Eye (tissue), 1 donor: ENCODE data around the gene GEMIN7.
"Not testable (repeated sequence)": the region's sequence is repeated elsewhere in the genome, so short reads cannot be mapped to it uniquely, and the experiment has no call there.

ENCODE experiments used
- DNase-seq: peaks from one replicate; pipeline ENCODE4 v3.0.0-alpha.2; 2015

The GEMIN7 gene

DNA sequence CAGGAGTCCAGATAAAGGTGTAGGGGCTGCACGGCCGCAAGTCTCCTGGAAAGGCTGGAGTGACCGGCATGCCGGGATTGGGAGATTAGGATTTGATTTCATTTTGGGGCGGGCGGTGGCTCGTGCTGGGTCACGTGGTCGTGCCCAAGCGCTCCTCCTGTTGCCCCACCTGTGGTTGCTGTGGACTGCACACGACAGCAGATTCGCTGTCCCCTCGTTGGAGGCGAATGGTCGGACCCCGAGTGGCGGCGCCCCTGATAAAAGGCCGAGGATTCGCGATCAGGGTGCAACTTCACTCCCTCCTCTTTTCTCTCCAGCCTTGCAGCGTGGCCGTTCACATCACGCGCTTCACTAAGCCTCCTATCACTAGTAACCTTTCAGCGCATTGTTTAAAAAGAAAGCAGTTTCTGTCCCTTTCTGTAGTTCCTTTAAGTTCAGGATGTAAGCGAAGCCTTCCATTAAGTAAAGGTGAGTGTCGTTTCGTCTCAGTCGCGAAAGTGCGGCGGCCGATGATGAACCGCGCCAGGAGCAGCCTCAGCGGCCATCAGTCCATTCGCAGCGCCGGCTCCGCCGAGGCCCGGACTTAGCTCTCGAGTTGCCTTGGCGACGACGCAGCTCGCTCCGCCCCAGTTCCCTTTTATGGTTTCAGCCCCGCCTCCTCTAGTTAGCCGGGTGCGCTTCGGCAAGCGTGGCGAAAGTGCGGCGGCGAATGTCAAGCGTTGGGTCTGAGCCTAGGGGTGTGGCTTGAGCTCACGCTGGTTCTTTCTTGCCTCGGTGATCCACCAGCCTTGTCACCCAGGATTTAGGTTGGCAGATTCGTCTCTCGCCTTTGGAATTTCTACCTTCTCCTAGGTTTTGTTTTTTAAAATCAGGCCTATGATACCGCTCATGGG lies 12.2 kb downstream of the GEMIN7 start:
- peak; percentile 100 for DNase-seq

GRCh38 chr19:45092747-45093678 lies 14.0 kb downstream of the GEMIN7 start, which contains the start of gene PPP1R37:
Gene PPP1R37 (plus strand): TSS chr19:45093179. CDS start chr19:45093326, 147 bp downstream.
- peak; percentile 99 for DNase-seq

DNA sequence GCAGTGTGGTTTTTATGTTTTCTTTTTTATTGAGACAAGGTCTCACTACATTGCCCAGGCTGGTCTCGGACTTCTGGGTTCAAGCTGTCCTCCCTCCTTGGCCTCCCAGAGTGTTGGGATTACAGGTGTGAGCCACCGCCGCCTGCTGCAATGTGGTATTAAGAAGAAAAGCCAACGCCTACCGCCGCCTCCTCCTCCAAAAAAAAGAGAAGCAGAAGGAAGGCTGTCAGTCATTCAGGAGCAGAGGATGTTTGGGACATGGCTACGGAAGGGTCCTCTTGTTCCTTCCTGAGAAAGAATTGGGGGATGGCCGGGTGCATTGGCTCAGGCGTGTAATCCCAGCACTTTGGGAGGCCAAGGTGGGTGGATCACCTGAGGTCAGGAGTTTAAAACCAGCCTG lies 15.1 kb downstream of the GEMIN7 start:
- no peak for DNase-seq

- no peak for DNase-seq
These were observed 15.6 kb downstream of the GEMIN7 start for GRCh38 chr19:45094707-45095106.

GRCh38 chr19:45095496-45096413 lies 16.7 kb downstream of the GEMIN7 start:
- no peak for DNase-seq

DNA sequence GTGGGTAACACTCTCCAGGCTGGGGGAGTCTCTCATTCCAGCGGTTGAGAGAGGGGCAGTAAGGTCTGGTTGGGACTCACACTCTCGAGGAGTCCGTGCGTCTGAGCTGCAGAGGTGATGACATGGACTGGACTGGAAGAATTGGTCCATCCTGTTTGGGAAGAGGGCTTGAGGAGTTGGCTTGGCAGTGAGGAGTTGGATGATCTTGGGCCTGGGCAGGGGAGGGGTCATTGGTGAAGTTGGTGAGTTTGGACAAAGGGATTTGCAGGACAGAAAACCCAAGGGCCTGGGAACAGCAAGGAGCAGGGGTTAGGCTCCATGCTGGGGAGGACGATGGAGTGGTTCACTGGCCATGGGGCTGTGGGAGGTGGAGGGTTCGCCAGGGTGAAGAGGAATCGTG lies 17.6 kb downstream of the GEMIN7 start:
- DNase-seq = no peak

- no peak for DNase-seq
These were observed 18.4 kb downstream of the GEMIN7 start for GRCh38 chr19:45097450-45097775.

DNA sequence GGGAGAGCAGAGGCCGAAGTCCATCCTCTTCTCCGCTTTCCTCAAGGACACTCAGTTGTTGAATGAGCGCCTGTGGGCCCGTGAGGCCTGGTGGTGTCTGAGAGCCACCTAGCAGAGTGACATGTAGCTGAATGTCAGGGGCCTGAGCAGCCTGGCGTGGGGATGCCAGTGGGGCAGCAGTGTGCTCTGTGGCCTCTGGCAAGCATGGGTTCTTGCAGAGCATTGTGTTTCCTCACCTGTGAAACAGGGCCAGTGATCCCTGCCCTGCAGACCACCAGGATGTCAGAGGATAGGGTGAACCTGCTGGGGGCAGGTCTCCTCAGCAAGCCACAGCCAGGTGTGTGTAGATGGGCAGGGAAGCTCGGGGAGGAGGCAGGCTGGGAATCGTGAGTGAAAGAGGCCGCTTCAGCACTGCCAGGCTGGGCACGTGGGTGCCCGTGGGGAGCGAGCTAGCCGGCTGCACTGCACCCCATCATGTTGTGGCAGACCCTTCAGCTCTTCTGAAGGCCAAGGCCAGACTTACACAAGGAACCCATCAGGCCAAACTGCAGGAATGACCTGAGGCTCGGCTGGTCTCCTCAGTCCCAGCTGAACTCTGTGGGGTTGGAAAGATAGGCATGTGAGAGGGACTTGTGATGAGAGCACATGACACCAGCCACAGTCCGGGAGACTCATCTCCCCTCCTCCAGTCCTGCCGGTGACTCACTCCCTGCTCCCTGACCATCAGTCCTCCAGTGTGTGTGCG lies 18.9 kb downstream of the GEMIN7 start:
- no peak for DNase-seq

DNA sequence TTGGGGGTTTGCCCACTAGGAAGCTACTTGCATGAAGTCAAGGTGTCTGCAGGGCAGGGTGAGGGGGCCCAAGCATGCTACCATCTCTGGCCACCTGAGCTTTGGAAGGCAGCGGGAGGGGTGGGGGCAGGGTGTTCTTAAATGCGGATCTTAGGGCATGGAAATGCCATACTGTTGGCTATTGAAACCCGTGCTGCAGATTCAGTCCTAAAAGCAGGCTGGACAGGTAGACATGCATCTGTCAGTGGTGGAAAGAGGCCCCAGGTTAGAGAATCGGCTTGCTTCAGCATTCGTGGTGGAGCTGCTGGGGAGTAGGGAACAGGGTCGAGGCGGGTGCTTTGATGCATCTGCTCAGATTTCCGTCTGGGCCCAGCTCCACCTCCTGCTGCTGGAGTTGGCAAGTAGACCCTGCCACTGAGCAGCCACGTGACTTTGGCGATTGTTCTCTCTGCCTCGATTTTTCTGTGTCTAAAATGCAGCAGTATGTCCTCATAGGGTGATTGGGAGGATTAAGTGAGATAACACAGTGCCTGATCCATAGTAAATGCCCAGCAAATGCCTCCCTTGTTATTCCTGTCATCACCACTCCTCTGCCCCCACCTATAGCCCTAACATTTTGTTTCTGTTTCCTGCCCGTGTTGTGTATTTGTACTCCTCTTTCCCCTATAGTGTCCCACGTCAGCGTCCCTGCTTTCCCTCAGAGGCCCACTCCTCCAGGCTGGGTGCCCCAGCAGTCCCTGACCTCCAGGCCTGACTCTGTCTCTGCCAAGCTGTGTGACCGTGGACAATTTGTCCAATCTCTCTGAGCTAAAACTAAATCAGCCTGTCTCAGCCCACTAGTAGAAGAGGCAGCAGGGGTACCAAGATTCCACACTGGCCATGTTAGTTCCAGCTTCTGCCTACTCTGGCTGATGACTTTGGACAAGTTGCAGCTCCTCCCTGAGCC lies 19.7 kb downstream of the GEMIN7 start:
- no peak for DNase-seq

DNA sequence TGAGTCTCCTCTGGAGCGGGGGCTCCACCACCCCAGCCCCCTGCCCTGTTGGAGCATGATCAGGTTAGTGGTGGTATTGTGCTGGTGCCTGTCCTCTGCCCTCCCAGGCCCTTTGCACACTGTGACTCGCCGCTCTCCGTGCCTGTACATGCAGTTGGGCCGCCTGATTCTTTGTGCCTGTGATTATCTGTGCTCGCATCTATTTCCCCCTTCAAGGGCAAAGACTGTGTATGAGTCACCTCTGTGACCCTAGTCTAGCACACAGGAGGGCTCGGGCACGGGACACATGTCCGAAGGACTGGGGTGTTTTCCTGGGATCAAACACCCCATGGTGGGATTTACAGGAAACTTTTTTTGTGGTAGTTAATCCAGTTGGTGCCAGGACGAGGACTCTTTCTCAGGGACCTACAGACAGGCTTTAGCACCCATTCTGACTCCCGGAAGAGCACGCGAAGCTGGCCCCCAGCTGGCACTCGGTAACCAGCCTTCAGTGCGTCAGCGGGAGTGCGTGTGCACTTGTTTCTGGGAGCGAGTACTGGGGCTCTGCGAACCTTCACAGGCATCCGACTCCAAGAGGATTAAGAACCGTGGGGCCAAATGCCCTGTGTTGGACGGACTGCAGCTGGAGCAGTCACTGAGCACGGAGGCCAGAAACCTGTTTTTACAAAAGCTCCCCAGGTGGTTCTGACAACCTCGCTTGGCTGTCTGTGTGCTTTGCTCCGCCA lies 20.6 kb downstream of the GEMIN7 start:
- DNase-seq = peak; percentile 52

DNA sequence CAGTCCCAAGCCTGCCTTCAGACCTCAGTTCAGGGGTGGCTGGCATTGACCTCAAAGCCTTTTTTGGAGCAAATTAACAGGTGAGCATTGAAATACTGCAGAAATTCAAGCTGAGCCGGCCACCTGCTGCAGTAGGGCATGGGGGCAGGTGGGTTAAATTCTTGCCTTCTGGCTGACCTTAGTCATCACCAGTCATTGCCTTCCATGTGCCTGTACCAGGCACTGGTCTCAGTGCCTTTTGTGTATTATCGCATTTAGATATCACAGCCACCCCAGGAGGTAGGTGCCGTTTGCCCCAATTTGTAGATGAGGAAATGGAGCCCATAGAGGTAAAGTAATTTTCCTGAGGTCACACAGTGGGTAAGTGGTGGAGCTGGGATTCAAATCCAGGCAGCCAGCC lies 21.1 kb downstream of the GEMIN7 start:
- no peak for DNase-seq

- peak; percentile 74 for DNase-seq
These were observed 21.8 kb downstream of the GEMIN7 start for GRCh38 chr19:45100846-45101252.

- no peak for DNase-seq
These were observed 22.7 kb downstream of the GEMIN7 start for GRCh38 chr19:45101806-45102205.

- no peak for DNase-seq
These were observed 23.4 kb downstream of the GEMIN7 start for GRCh38 chr19:45102481-45102880.

DNA sequence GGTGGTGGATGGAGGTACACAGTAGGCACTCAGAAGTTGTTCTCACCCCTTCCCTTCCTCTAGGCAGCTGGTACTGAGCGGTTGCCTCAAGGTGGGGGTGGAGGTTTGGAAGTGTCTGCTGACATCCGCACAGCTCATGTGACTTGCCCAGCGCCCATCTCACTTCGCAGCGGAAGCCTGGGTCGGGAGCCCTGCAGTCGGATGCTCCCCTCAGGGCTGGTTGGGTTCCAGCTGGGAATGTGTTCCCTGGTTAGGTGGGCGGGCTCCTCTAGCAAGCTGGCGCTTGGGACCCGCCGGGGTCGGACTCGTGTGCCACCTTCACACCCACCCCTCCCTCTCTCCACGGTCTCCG lies 24.1 kb downstream of the GEMIN7 start:
- DNase-seq = peak; percentile 48

DNA sequence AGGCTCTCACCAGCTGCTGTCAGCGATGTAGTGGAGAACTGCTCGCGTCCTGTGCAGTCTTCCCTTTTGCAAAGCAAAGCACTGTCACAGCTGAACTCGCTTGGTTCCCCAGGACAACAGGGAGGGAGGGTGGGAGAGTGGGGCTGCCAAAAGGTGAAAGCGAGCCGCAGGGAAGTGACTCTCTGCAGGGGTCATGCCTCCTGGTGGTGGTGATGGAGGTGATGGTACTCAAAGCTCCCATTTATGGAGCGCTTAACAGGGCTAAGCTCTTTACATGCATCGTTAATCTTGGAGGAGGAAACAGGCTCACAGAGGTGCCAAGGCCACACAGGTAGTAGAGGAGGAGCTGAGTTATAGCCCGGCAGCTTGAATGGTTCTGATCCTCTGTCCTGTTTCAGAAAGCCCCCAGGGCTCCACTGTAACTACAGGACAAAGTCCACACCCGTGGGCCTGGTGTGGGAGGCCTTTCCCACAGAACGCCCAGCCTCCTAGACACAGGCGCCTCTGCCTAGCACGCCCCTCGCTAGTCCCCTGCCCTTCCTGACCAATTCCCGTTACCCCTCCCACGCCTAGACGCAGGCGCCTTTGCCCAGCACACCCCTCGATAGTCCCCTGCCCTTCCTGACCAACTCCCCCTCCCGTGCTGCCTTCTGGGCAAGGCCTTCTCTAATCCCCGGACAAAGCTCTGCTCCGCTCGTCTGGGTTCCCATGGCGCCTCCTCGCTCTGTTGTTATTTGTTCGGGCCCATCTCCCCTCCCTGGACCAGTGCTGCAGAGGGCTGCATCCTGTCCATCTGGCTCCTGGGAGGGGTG lies 24.7 kb downstream of the GEMIN7 start:
- peak; percentile 62 for DNase-seq

- DNase-seq = no peak
These were observed 25.7 kb downstream of the GEMIN7 start for GRCh38 chr19:45104658-45105349.

- not testable (repeated sequence) for DNase-seq
These were observed 27.3 kb downstream of the GEMIN7 start for GRCh38 chr19:45106363-45106762.
